HCEC 1CT (cell line): ENCODE measurements around the gene ZDHHC5.

Experiments
- DNase-seq: peaks from one replicate; pipeline ENCODE4 v3.0.0-alpha.2; 2017

Gene ZDHHC5

GRCh38 chr11:57667736-57668433 is at the start of gene ZDHHC5:
Gene ZDHHC5 (plus strand): TSS chr11:57668114. CDS start chr11:57673091, 4,977 bp downstream.
- peak; percentile 99 for DNase-seq

GRCh38 chr11:57618438-57618837 is 49.5 kb upstream of the ZDHHC5 start:
- DNase-seq, result no peak

- no peak for DNase-seq
Measured at GRCh38 chr11:57619331-57619730, 48.6 kb upstream of the ZDHHC5 start.

- no peak for DNase-seq
Measured at GRCh38 chr11:57620467-57620866, 47.4 kb upstream of the ZDHHC5 start.

- no peak for DNase-seq
Measured at GRCh38 chr11:57622263-57622662, 45.7 kb upstream of the ZDHHC5 start.

GRCh38 chr11:57624864-57625263 is 43.0 kb upstream of the ZDHHC5 start:
- DNase-seq, result no peak

GRCh38 chr11:57626895-57627294 is 41.0 kb upstream of the ZDHHC5 start:
- DNase-seq, result no peak

GRCh38 chr11:57630171-57630570 is 37.7 kb upstream of the ZDHHC5 start:
- DNase-seq, result no peak

- DNase-seq, result no peak
Measured at GRCh38 chr11:57632116-57632515, 35.8 kb upstream of the ZDHHC5 start.

GRCh38 chr11:57633394-57634070 is 34.4 kb upstream of the ZDHHC5 start:
- no peak for DNase-seq

GRCh38 chr11:57634311-57634710 is 33.6 kb upstream of the ZDHHC5 start:
- DNase-seq, result no peak

- DNase-seq, result no peak
Measured at GRCh38 chr11:57635246-57635645, 32.7 kb upstream of the ZDHHC5 start.

GRCh38 chr11:57637626-57638004 is 30.3 kb upstream of the ZDHHC5 start:
- DNase-seq, result no peak

GRCh38 chr11:57638005-57638781 is 29.7 kb upstream of the ZDHHC5 start:
- DNase-seq, result peak; percentile 87

- no peak for DNase-seq
Measured at GRCh38 chr11:57638811-57639320, 29.0 kb upstream of the ZDHHC5 start.

- no peak for DNase-seq
Measured at GRCh38 chr11:57639321-57640067, 28.4 kb upstream of the ZDHHC5 start.

GRCh38 chr11:57640068-57640800 is 27.7 kb upstream of the ZDHHC5 start:
- DNase-seq, result no peak

GRCh38 chr11:57641011-57641807 is 26.7 kb upstream of the ZDHHC5 start:
- DNase-seq, result peak; percentile 64

GRCh38 chr11:57643802-57644201 is 24.1 kb upstream of the ZDHHC5 start:
- peak; percentile 30 for DNase-seq

- DNase-seq, result peak; percentile 56
Measured at GRCh38 chr11:57644748-57645688, 22.9 kb upstream of the ZDHHC5 start.
